IPS-15b (cell line): Measurements from ENCODE around the gene DNAJC4.
A peak's percentile ranks its signal among the peaks of the same experiment; 100 is the strongest.

Source experiments
- H3K27me3 ChIP-seq: one replicate; pipeline ENCODE4 v1.6.1; 2013; ENCODE audit warnings: low read length; ENCODE audit not compliant: control insufficient read depth, insufficient read depth
- H3K36me3 ChIP-seq: one replicate; pipeline ENCODE4 v1.6.1; 2013; ENCODE audit warnings: low read length; ENCODE audit not compliant: control insufficient read depth, insufficient read depth
- H3K4me1 ChIP-seq: one replicate; pipeline ENCODE4 v1.6.1; 2013; ENCODE audit warnings: mild to moderate bottlenecking, low read length; ENCODE audit not compliant: control insufficient read depth, insufficient read depth
- H3K4me3 ChIP-seq: one replicate; pipeline ENCODE4 v1.5.1; 2013; ENCODE audit warnings: low read depth, low read length
- H3K9ac ChIP-seq: one replicate; pipeline ENCODE4 v1.6.1; 2013; ENCODE audit warnings: low read depth, mild to moderate bottlenecking, low read length
- H3K9me3 ChIP-seq: one replicate; pipeline ENCODE4 v1.6.1; 2013; ENCODE audit warnings: mild to moderate bottlenecking, low read length; ENCODE audit not compliant: control insufficient read depth, insufficient read depth

The DNAJC4 gene

GRCh38 chr11:64224891-64225607 is 5.3 kb upstream of the DNAJC4 start:
- Histone ChIP-seq H3K4me3 (peak overlapping the region; percentile 97), H3K9ac (peak overlapping the region; percentile 83), H3K27me3 (no peaks in the 10 kb centered on the region), H3K4me1 (no peaks in the 10 kb centered on the region), H3K9me3 (no peaks in the 10 kb centered on the region), H3K36me3 (peaks cover 7% of the 10 kb centered on the region)

- peak within 1 kb of the TSS; percentile 89 for H3K9ac ChIP-seq
Measured at GRCh38 chr11:64225608-64226506, 4.5 kb upstream of the DNAJC4 start, which contains the start of the genes NUDT22 and TRPT1. Gene NUDT22, plus strand, starts transcription at chr11:64226274. Its CDS starts 379 bp downstream, at chr11:64226653. Gene TRPT1, minus strand, starts transcription at chr11:64226186. Its CDS starts 326 bp downstream, at chr11:64225860.

GRCh38 chr11:64226507-64227051 is 3.8 kb upstream of the DNAJC4 start:
- Histone ChIP-seq H3K4me3 (peak overlapping the region; percentile 97), H3K36me3 (peaks cover 7% of the 10 kb centered on the region), H3K4me1 (no peaks in the 10 kb centered on the region), H3K9me3 (no peaks in the 10 kb centered on the region), H3K27me3 (peaks cover under 1% of the 10 kb centered on the region), H3K9ac (peak overlapping the region; percentile 89)

More at GRCh38 chr11:64225608-64226506, 4.5 kb upstream of the DNAJC4 start, which contains the start of the genes NUDT22 and TRPT1:
- Histone ChIP-seq H3K4me1 (no peaks in the 10 kb centered on the region), H3K4me3 (peak within 1 kb of the TSS; percentile 97), H3K36me3 (peaks cover 7% of the 10 kb centered on the region), H3K9me3 (no peaks in the 10 kb centered on the region), H3K27me3 (no peaks in the 10 kb centered on the region)

GRCh38 chr11:64227405-64227956 is 2.9 kb upstream of the DNAJC4 start:
- H3K4me3 ChIP-seq, result no peak overlapping the region
- no peak overlapping the region for H3K9ac ChIP-seq

GRCh38 chr11:64229090-64229743 is 1.1 kb upstream of the DNAJC4 start:
- no peak overlapping the region for H3K4me3 ChIP-seq
- H3K9me3 ChIP-seq, result no peaks in the 10 kb centered on the region
- H3K36me3 ChIP-seq, result peaks cover 4% of the 10 kb centered on the region
- H3K4me1 ChIP-seq, result no peaks in the 10 kb centered on the region
- no peak overlapping the region for H3K9ac ChIP-seq
- H3K27me3 ChIP-seq, result peaks cover 3% of the 10 kb centered on the region

More at GRCh38 chr11:64227405-64227956, 2.9 kb upstream of the DNAJC4 start:
- Histone ChIP-seq H3K27me3 (peaks cover 3% of the 10 kb centered on the region), H3K36me3 (peaks cover 7% of the 10 kb centered on the region), H3K9me3 (no peaks in the 10 kb centered on the region), H3K4me1 (no peaks in the 10 kb centered on the region)

- Histone ChIP-seq H3K4me3 (peak overlapping the region; percentile 53), H3K36me3 (no peaks in the 10 kb centered on the region), H3K27me3 (peaks cover 3% of the 10 kb centered on the region), H3K9me3 (no peaks in the 10 kb centered on the region), H3K9ac (no peak overlapping the region), H3K4me1 (no peaks in the 10 kb centered on the region)
Measured at GRCh38 chr11:64229744-64230170, 591 bp upstream of the DNAJC4 start.

- H3K27me3 ChIP-seq, result peaks cover 3% of the 10 kb centered on the region
- H3K4me1 ChIP-seq, result no peaks in the 10 kb centered on the region
Measured at GRCh38 chr11:64230985-64231365, 627 bp downstream of the DNAJC4 start.

GRCh38 chr11:64231546-64231945 is 1.2 kb downstream of the DNAJC4 start:
- Histone ChIP-seq H3K4me1 (no peaks in the 10 kb centered on the region), H3K9ac (no peak overlapping the region), H3K4me3 (no peak overlapping the region), H3K9me3 (no peaks in the 10 kb centered on the region), H3K36me3 (peaks cover 5% of the 10 kb centered on the region), H3K27me3 (peaks cover 3% of the 10 kb centered on the region)

More at GRCh38 chr11:64230985-64231365, 627 bp downstream of the DNAJC4 start:
- Histone ChIP-seq H3K9ac (peak overlapping the region; percentile 73), H3K36me3 (peaks cover 5% of the 10 kb centered on the region), H3K4me3 (peak overlapping the region; percentile 79), H3K9me3 (no peaks in the 10 kb centered on the region)

- Histone ChIP-seq H3K27me3 (peaks cover 3% of the 10 kb centered on the region), H3K36me3 (peaks cover 5% of the 10 kb centered on the region), H3K9ac (no peak overlapping the region), H3K4me1 (no peaks in the 10 kb centered on the region), H3K9me3 (no peaks in the 10 kb centered on the region), H3K4me3 (no peak overlapping the region)
Measured at GRCh38 chr11:64232182-64232966, 2.0 kb downstream of the DNAJC4 start.

GRCh38 chr11:64232967-64233315 is 2.6 kb downstream of the DNAJC4 start:
- H3K27me3 ChIP-seq, result peaks cover 3% of the 10 kb centered on the region
- H3K36me3 ChIP-seq, result peaks cover 10% of the 10 kb centered on the region
- H3K9me3 ChIP-seq, result no peaks in the 10 kb centered on the region
- no peaks in the 10 kb centered on the region for H3K4me1 ChIP-seq
- no peak overlapping the region for H3K9ac ChIP-seq
- H3K4me3 ChIP-seq, result no peak overlapping the region
